NCI-H1092 (cell line): ENCODE data around the gene ZFP2.

ENCODE experiments used
- DNase-seq: peaks from one replicate; lab custom pipeline; 2025; lab: John Stamatoyannopoulos, UW

ZFP2 gene

DNA sequence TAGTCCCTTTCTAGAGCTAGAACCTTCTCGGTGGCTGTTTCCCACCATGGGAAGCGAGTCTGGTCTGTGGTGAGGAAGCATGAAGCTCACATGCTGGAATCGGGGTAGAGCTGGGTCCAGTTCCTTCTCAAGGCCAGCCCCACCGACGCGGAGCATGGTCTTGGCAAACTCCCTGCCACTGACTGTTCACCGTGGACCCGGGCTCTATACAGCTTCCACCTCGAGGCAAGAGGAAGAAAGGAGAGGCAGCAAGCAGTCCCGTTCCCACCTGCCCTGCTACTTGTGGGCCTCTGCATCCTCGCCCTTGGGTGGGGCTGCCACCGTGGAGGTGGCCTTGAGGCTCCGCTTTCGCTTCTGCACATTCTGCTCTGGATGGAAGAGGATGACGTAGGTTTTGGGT, 85.7 kb downstream of the ZFP2 start:
- DNase-seq = no peak
